Type B pancreatic cell (in vitro differentiated cells): Measurements from ENCODE around the gene CCDC61. TPM values are rescaled to one million over a fixed set of nuclear protein-coding genes. Genes with fewer than 3 reads are reported as not detected.
A peak's percentile ranks its signal among the peaks of the same experiment; 100 is the strongest.

ENCODE experiments used
- DNase-seq: peaks from one replicate; pipeline ENCODE4 v3.0.0; 2021; ENCODE audit warnings: mixed read lengths; ENCODE audit not compliant: unreplicated experiment; ENCODE audit errors: extremely low spot score
- H3K27ac Mint-ChIP-seq: 2 replicates; pipeline ENCODE4 v1.8.0; 2021; ENCODE audit warnings: mild to moderate bottlenecking, mixed read lengths
- H3K27me3 Mint-ChIP-seq: 2 replicates; pipeline ENCODE4 v1.8.0; 2021; ENCODE audit warnings: mixed read lengths
- H3K36me3 Mint-ChIP-seq: 2 replicates; pipeline ENCODE4 v1.8.0; 2021; ENCODE audit warnings: mixed read lengths
- H3K4me1 Mint-ChIP-seq: one replicate; pipeline ENCODE4 v1.8.0; 2021; ENCODE audit warnings: mixed read lengths; ENCODE audit not compliant: unreplicated experiment
- H3K4me3 Mint-ChIP-seq: 2 replicates; pipeline ENCODE4 v1.8.0; 2021; ENCODE audit warnings: mild to moderate bottlenecking, mixed read lengths
- H3K9me3 Mint-ChIP-seq: 2 replicates; pipeline ENCODE4 v1.8.0; 2021; ENCODE audit warnings: mixed read lengths
- CTCF ChIP-seq: fragments of 200-600 bp; sonication (generic); conservative IDR thresholded peaks from 2 replicates; pipeline ENCODE4 v1.5.0; 2021; ENCODE audit warnings: antibody characterized with exemption, mild to moderate bottlenecking
- microRNA-seq: library from miRNA; unstranded; fragments of <30 nt; microRNA quantifications from one replicate; pipeline ENCODE4, GENCODE V29; 2020
- total RNA-seq: library from RNA; stranded (reverse); gene quantifications from 2 replicates; pipeline ENCODE4 v1.2.1, GENCODE V29; 2021; ENCODE audit warnings: low replicate concordance

Gene CCDC61
- total RNA-seq, 1 donor from 2014 or later: 19.4 TPM

DNA sequence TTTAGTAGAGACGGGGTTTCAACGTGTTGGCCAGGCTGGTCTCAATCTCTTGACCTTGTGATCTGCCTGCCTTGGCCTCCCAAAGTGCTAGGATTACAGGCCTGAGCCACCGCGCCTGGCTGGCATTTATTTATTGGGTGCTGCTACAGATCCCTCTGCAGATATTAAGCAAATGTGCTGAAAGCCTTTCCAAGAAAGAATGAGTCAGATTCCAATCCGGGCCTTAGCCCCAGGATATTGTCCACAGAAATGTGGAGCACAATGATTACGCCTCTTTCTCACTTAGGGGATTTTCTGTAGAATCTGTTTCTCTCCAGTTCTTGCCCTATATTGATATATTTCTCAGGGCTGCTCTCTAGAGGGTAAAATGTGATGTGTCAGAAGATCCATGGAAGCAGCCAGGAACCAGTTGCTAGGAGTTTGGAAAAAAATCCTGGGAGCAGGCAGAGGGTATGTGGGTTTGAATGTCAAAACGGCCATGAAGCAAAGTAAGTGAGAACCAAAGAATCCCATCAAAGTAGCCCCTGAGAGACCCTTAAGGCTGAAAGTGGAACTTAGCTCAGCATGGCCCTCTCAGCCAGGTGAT lies 70.3 kb downstream of the CCDC61 start:
- H3K27me3 Mint-ChIP-seq: peaks cover 11% of the 10 kb centered on the region
- no peaks in the 10 kb centered on the region for H3K9me3 Mint-ChIP-seq
- no peak overlapping the region for H3K27ac Mint-ChIP-seq
- peaks cover 3% of the 10 kb centered on the region for H3K36me3 Mint-ChIP-seq
- no peak for TF ChIP-seq CTCF
- H3K4me1 Mint-ChIP-seq: no peaks in the 10 kb centered on the region
- no peak for DNase-seq
- no peak overlapping the region for H3K4me3 Mint-ChIP-seq

- peaks cover 7% of the 10 kb centered on the region for H3K36me3 Mint-ChIP-seq
- H3K4me1 Mint-ChIP-seq: no peaks in the 10 kb centered on the region
- H3K4me3 Mint-ChIP-seq: no peak overlapping the region
- DNase-seq: no peak
- H3K27ac Mint-ChIP-seq: no peak overlapping the region
- H3K9me3 Mint-ChIP-seq: no peaks in the 10 kb centered on the region
- TF ChIP-seq CTCF: no peak
- H3K27me3 Mint-ChIP-seq: peaks cover 13% of the 10 kb centered on the region
Measured at GRCh38 chr19:46066471-46066870, 71.2 kb downstream of the CCDC61 start.

DNA sequence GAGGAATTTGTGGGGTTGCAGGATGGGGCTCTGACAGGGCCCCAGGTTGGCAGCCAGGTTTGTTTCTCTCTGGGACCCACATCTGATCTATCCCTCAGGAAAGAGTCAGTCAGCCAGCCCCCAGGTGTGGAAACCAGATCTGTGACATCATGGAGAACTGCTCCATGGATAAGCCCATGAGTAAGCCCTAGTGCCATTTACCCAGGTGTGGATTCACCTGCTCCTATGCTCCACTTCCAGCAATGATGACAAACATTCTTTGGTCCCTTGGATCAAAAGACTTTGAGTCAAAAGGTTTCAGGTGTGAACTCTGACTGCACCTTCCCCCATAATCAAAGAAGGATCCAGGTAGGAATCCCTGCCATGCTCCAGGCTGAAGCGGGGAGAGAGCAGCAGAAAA lies 72.4 kb downstream of the CCDC61 start:
- TF ChIP-seq CTCF: no peak
- peaks cover 7% of the 10 kb centered on the region for H3K36me3 Mint-ChIP-seq
- H3K4me3 Mint-ChIP-seq: no peak overlapping the region
- DNase-seq: no peak
- H3K9me3 Mint-ChIP-seq: no peaks in the 10 kb centered on the region
- no peak overlapping the region for H3K27ac Mint-ChIP-seq
- peaks cover 19% of the 10 kb centered on the region for H3K27me3 Mint-ChIP-seq
- H3K4me1 Mint-ChIP-seq: no peaks in the 10 kb centered on the region

Small RNA genes lying within 50 kb of the gene (microRNA-seq; reads per million reads assigned to microRNA genes)
- gene MIR769: 227 reads per million, percentile 69 among the genes with 10 or more reads in this experiment

Other genes with a start within 250 kb of the CCDC61 start
- 19.7 and 38.0 TPM in 2 replicates for gene SIX5, start 226.2 kb upstream of the CCDC61 start, total RNA-seq
- 42.5 and 97.7 TPM in 2 replicates for gene DMPK, start 213.0 kb upstream of the CCDC61 start, total RNA-seq
- gene DMWD, start 202.6 kb upstream of the CCDC61 start, total RNA-seq: 56.3 and 94.0 TPM in 2 replicates
- 0.19 and 0.26 TPM in 2 replicates for gene RSPH6A, start 180.2 kb upstream of the CCDC61 start, total RNA-seq
- gene SYMPK, start 132.3 kb upstream of the CCDC61 start, total RNA-seq: 66.7 and 93.0 TPM in 2 replicates
- gene FOXA3, start 131.1 kb upstream of the CCDC61 start, total RNA-seq: 3.3 and 5.0 TPM in 2 replicates
- 25.5 and 32.2 TPM in 2 replicates for gene IRF2BP1, start 109.3 kb upstream of the CCDC61 start, total RNA-seq
- gene MYPOP, start 92.9 kb upstream of the CCDC61 start, total RNA-seq: 8.0 and 8.5 TPM in 2 replicates
- not detected in 2 replicates for gene NANOS2, start 80.7 kb upstream of the CCDC61 start, total RNA-seq
- 0.17 and 5.0 TPM in 2 replicates for gene NOVA2, start 21.6 kb upstream of the CCDC61 start, total RNA-seq
- gene PGLYRP1, start 27.6 kb downstream of the CCDC61 start, total RNA-seq: not detected in 2 replicates
- gene IGFL4, start 45.5 kb downstream of the CCDC61 start, total RNA-seq: 1.3 and 3.3 TPM in 2 replicates
- not detected in 2 replicates for gene IGFL3, start 129.2 kb downstream of the CCDC61 start, total RNA-seq
- gene IGFL2, start 152.8 kb downstream of the CCDC61 start, total RNA-seq: 104 and 441 TPM in 2 replicates
- gene IGFL1, start 234.3 kb downstream of the CCDC61 start, total RNA-seq: 0.56 and 0.76 TPM in 2 replicates